H9 (cell line): ENCODE data around the gene DPT. TPM values are rescaled to one million over a fixed set of nuclear protein-coding genes. Genes with fewer than 3 reads are reported as not detected.

Experiments
- DNase-seq: peaks from one replicate; pipeline ENCODE4 v3.0.0-alpha.2; 2017
- H2AFZ ChIP-seq: one replicate; pipeline ENCODE4 v1.6.1; 2013; ENCODE audit warnings: mild to moderate bottlenecking, low read length, control low read depth, moderate library complexity
- H2AK5ac ChIP-seq: 2 replicates; pipeline ENCODE4 v1.6.1; 2013; ENCODE audit warnings: low read length, control low read depth, mixed read lengths; ENCODE audit not compliant: insufficient read length
- H2BK120ac ChIP-seq: one replicate; pipeline ENCODE4 v1.6.1; 2013; ENCODE audit warnings: low read depth, mild to moderate bottlenecking, low read length, control low read depth, inconsistent platforms; ENCODE audit not compliant: poor library complexity, severe bottlenecking
- H2BK12ac ChIP-seq: 2 replicates; pipeline ENCODE4 v1.6.1; 2013; ENCODE audit warnings: low read length, control low read depth, mixed read lengths, low read depth; ENCODE audit not compliant: insufficient read length
- H2BK15ac ChIP-seq: 2 replicates; pipeline ENCODE4 v1.6.1; 2013; ENCODE audit warnings: low read depth, low read length, control low read depth
- H2BK20ac ChIP-seq: one replicate; pipeline ENCODE4 v1.6.1; 2013; ENCODE audit warnings: low read depth, mild to moderate bottlenecking, low read length, control low read depth, inconsistent platforms; ENCODE audit not compliant: poor library complexity, severe bottlenecking
- H2BK5ac ChIP-seq: 2 replicates; pipeline ENCODE4 v1.6.1; 2013; ENCODE audit warnings: low read length, control low read depth, mixed read lengths; ENCODE audit not compliant: insufficient read length
- H3K14ac ChIP-seq: 2 replicates; pipeline ENCODE4 v1.6.1; 2013; ENCODE audit warnings: low read length, control low read depth; ENCODE audit not compliant: insufficient read depth
- H3K18ac ChIP-seq: 2 replicates; pipeline ENCODE4 v1.6.1; 2013; ENCODE audit warnings: low read depth, mild to moderate bottlenecking, mixed read lengths, low read length, control low read depth; ENCODE audit not compliant: insufficient read length
- H3K23ac ChIP-seq: 2 replicates; pipeline ENCODE4 v1.6.1; 2013; ENCODE audit warnings: low read length, control low read depth, mixed read lengths, low read depth; ENCODE audit not compliant: insufficient read length
- H3K23me2 ChIP-seq: 2 replicates; pipeline ENCODE4 v1.6.1; 2013; ENCODE audit warnings: low read depth, mild to moderate bottlenecking, mixed read lengths, low read length, control low read depth; ENCODE audit not compliant: insufficient read length, poor library complexity, severe bottlenecking
- H3K27ac ChIP-seq: 2 replicates; pipeline ENCODE4 v1.5.1; 2013; ENCODE audit warnings: low read length, control low read depth, mixed read lengths, low read depth; ENCODE audit not compliant: insufficient read length
- H3K27me3 ChIP-seq: 2 replicates; pipeline ENCODE4 v1.6.1; 2013; ENCODE audit warnings: low read length, control low read depth, inconsistent platforms; ENCODE audit not compliant: insufficient read depth
- H3K4ac ChIP-seq: 2 replicates; pipeline ENCODE4 v1.6.1; 2013; ENCODE audit warnings: low read depth, mild to moderate bottlenecking, control low read depth, inconsistent platforms, low read length, moderate library complexity
- H3K4me1 ChIP-seq: 2 replicates; pipeline ENCODE4 v1.6.1; 2013; ENCODE audit warnings: low read length, control low read depth, inconsistent platforms; ENCODE audit not compliant: insufficient read depth
- H3K4me2 ChIP-seq: 2 replicates; pipeline ENCODE4 v1.6.1; 2013; ENCODE audit warnings: low read length, control low read depth, mixed read lengths; ENCODE audit not compliant: insufficient read length, insufficient read depth
- H3K56ac ChIP-seq: 2 replicates; pipeline ENCODE4 v1.6.1; 2013; ENCODE audit warnings: low read depth, mild to moderate bottlenecking, mixed read lengths, low read length, control low read depth; ENCODE audit not compliant: insufficient read length
- H3K79me1 ChIP-seq: 2 replicates; pipeline ENCODE4 v1.6.1; 2013; ENCODE audit warnings: low read depth, mild to moderate bottlenecking, moderate library complexity, low read length, control low read depth, inconsistent platforms; ENCODE audit not compliant: insufficient read depth, poor library complexity, severe bottlenecking
- H3K79me2 ChIP-seq: 2 replicates; pipeline ENCODE4 v1.6.1; 2013; ENCODE audit warnings: low read length, control low read depth, inconsistent platforms; ENCODE audit not compliant: insufficient read depth
- H3K9ac ChIP-seq: 2 replicates; pipeline ENCODE4 v1.6.1; 2013; ENCODE audit warnings: low read length, control low read depth, mixed read lengths; ENCODE audit not compliant: insufficient read length; ENCODE audit errors: extremely low read depth
- H3K9me3 ChIP-seq: one replicate; pipeline ENCODE4 v1.6.1; 2013; ENCODE audit warnings: low read depth, low read length, inconsistent platforms; ENCODE audit not compliant: control insufficient read depth
- H3T11ph ChIP-seq: one replicate; pipeline ENCODE4 v1.6.1; 2013; ENCODE audit warnings: mild to moderate bottlenecking, low read length, control low read depth, inconsistent platforms
- H4K20me1 ChIP-seq: one replicate; pipeline ENCODE4 v1.6.1; 2013; ENCODE audit not compliant: control insufficient read depth, insufficient read length, insufficient read depth
- H4K5ac ChIP-seq: 2 replicates; pipeline ENCODE4 v1.6.1; 2013; ENCODE audit warnings: low read depth, mild to moderate bottlenecking, mixed read lengths, low read length, control low read depth; ENCODE audit not compliant: insufficient read length
- H4K8ac ChIP-seq: replicated peaks from 2 replicates; pipeline ENCODE4 v1.6.1; 2013; ENCODE audit warnings: low read length, control low read depth, mixed read lengths, low read depth; ENCODE audit not compliant: insufficient read length
- H4K91ac ChIP-seq: 2 replicates; pipeline ENCODE4 v1.6.1; 2013; ENCODE audit warnings: low read depth, mild to moderate bottlenecking, moderate library complexity, mixed read lengths, low read length, control low read depth; ENCODE audit not compliant: insufficient read length
- H3K27ac Mint-ChIP-seq, 3 experiments: 2 replicates in 2 of 3; 3 replicates in 1 of 3; pipeline ENCODE4 v1.8.0; 2020 to 2021; ENCODE audit warnings: mixed read lengths in 3 of 3, mild to moderate bottlenecking in 1 of 3, moderate library complexity in 1 of 3
- H3K27me3 Mint-ChIP-seq: 2 replicates; pipeline ENCODE4 v1.8.0; 2021; ENCODE audit warnings: low read depth, mild to moderate bottlenecking, moderate library complexity, mixed read lengths
- H3K36me3 Mint-ChIP-seq, 3 experiments: 2 replicates in 2 of 3; 3 replicates in 1 of 3; pipeline ENCODE4 v1.8.0; 2020 to 2021; ENCODE audit warnings: low read depth in 3 of 3, mixed read lengths in 3 of 3; ENCODE audit not compliant: insufficient read depth in 1 of 3
- H3K4me1 Mint-ChIP-seq, 2 experiments: 2 replicates each; pipeline ENCODE4 v1.8.0; 2020; ENCODE audit warnings: mixed read lengths in 2 of 2
- H3K4me3 Mint-ChIP-seq, 2 experiments: 2 replicates in 1 of 2; 3 replicates in 1 of 2; pipeline ENCODE4 v1.8.0; 2020 to 2021; ENCODE audit warnings: mild to moderate bottlenecking in 2 of 2, mixed read lengths in 2 of 2, moderate library complexity in 1 of 2
- H3K9me3 Mint-ChIP-seq, 2 experiments: 2 replicates in 1 of 2; 3 replicates in 1 of 2; pipeline ENCODE4 v1.8.0; 2020; ENCODE audit warnings: mild to moderate bottlenecking in 2 of 2, mixed read lengths in 2 of 2, moderate library complexity in 1 of 2
- CTCF ChIP-seq: fragments of 200-600 bp; sonication (generic); conservative IDR thresholded peaks from 3 replicates; pipeline ENCODE4 v1.8.0; 2021; ENCODE audit warnings: antibody characterized with exemption, mild to moderate bottlenecking
- WGBS: extraction: QIAGEN DNeasy Blood & Tissue Kit; methylation state at CpG from one replicate; pipeline ENCODE4 v1.1.7; 2013; ENCODE audit warnings: missing lambda C conversion rate, low lambda C conversion rate, mixed read lengths; ENCODE audit not compliant: insufficient read length; ENCODE audit errors: extremely low coverage; 5-methylcytosine and 5-hydroxymethylcytosine counted together
- total RNA-seq: library from RNA; stranded (reverse); gene quantifications from 2 replicates; pipeline ENCODE4 v1.2.1, GENCODE V29; 2021

The DPT gene
- total RNA-seq, 1 experiment from 2014 or later: not detected

GRCh38 chr1:168692472-168692871 is 36.5 kb downstream of the DPT start:
- Histone ChIP-seq H3K4me2 (no peak overlapping the region), H3K79me1 (no peaks in the 10 kb centered on the region), H3K9me3 (no peaks in the 10 kb centered on the region), H4K91ac (no peak overlapping the region), H3K4me1 (no peaks in the 10 kb centered on the region), H4K20me1 (no peaks in the 10 kb centered on the region), H4K5ac (no peak overlapping the region), H3K9ac (no peak overlapping the region), H2AFZ (no peak overlapping the region), H2AK5ac (no peak overlapping the region), H3T11ph (no peak overlapping the region), H2BK5ac (no peak overlapping the region), H2BK12ac (no peak overlapping the region), H2BK15ac (no peak overlapping the region), H2BK120ac (no peak overlapping the region), H3K23me2 (no peaks in the 10 kb centered on the region), H3K56ac (no peak overlapping the region), H2BK20ac (no peak overlapping the region), H4K8ac (no peak overlapping the region), H3K27ac (no peak overlapping the region), H3K4ac (no peak overlapping the region), H3K79me2 (no peaks in the 10 kb centered on the region), H3K27me3 (no peaks in the 10 kb centered on the region), H3K18ac (no peak overlapping the region), H3K23ac (no peak overlapping the region), H3K14ac (no peak overlapping the region)
- WGBS: no CpG with 5 or more reads among the region's 3 CpGs
- Mint-ChIP-seq H3K36me3 (no peaks in the 10 kb centered on the region), H3K27ac (no peak overlapping the region), H3K27me3 (no peaks in the 10 kb centered on the region; the same call in 1 of the 2 replicates), H3K9me3 (no peaks in the 10 kb centered on the region), H3K4me1 (peaks cover 4 to 7% of the 10 kb centered on the region in 2 experiments), H3K4me3 (no peak overlapping the region)
- DNase-seq: no peak
- TF ChIP-seq CTCF: no peak
